ENCODE data around the gene KDM1A.
"Not testable (repeated sequence)": the region's sequence is repeated elsewhere in the genome, so short reads cannot be mapped to it uniquely, and the experiment has no call there.

- not testable (repeated sequence) for TF ChIP-seq POLR2A (IDR thresholded peaks at IDR 0.05); CTCF (IDR thresholded peaks at IDR 0.05 in 8 of 11, conservative IDR thresholded peaks at IDR 0.05 in 3 of 11); POLR2AphosphoS5 (IDR thresholded peaks at IDR 0.05)
Observed at GRCh38 chr1:22980471-22980790, 38.8 kb upstream of the KDM1A start.
